GM18499 (cell line): Measurements from ENCODE around the gene CYTH1.

Experiments
- ATAC-seq: cut with Tn5 transposase; IDR thresholded peaks from one replicate; pipeline ENCODE4 v1.9.1; 2021; ENCODE audit warnings: moderate number of reproducible peaks; ENCODE audit not compliant: insufficient read depth, unreplicated experiment

The CYTH1 gene

DNA sequence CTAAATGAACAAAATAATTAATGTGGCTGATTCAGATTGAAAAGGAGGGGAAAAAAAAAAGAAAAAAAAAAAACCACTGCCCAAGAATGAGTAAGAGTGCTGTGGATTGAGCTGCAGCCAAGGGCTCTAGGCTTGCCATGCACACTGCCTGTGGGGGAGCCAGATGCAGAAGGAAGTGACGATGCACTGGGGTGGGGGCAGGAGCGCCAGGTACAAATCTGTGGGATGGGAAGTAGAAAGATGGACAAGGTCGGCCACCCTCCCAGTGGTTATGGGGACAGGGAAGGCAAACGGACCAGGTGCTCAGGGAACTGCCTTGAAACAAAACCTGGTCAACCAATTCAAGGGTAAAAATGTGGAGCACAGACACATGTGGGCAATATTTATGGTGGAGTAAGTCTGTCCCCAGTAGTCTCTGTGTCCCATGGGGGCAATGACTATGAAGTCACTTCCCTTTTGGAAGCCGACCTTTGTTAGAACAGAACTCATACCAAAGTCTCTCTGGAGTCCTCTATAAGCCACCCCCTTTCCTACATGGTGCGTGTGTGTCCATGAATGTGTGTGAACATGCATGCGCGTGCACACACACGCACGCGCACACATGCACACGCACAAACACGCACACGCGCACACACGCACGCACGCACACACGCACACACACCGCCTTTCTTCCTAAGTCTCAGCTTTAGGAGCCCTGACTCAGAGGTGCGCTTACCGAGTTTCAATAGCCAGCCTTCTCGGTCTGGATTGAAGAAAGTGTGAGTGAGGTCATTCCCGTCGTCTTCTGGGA, 84.3 kb downstream of the CYTH1 start:
- no peak for ATAC-seq

- ATAC-seq: no peak
These were observed 85.0 kb downstream of the CYTH1 start for GRCh38 chr17:78697122-78697521.

DNA sequence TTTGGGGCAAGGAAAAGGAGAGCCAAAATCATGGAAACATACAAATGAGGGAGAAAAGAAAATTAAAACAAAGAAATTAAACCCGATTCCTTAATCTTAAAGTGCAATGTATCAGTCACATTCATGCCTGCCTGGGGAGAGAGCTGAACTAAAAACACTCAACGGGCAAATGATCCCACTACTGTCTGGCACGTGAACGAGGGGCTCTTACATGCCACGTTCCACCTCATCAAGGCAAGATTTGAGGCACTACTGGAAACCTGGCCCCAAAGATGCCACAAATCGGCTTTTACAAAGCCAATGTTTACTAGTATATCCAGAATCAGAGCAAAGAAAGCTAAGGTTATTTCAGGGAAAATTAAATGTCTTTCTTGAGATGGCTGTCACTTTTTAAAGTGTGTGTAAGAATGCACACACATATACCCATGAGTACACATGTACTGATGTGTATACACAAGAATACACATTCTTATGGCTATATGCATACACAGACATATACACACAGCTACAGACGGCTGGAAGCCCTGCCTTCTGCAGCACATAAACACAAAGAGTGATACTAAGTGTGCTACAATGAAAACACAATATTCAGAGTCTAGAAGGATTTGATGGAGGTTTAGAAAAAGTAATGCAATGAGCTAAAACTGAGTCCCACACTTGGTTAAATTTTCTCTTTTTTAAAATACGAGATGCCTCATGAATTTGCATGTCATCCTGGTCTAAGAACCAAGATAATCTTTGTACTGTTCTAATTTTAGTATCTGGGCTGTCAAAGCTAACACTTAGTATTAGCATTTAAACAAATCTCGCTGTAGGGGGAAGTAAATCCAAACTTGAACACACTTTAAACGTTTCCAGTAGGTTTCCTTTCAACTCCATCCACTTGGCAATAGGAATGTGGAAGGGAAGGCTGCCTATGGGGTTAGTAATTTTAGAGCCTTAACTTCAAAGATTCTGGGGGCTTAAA, 85.8 kb downstream of the CYTH1 start:
- ATAC-seq: no peak

- no peak for ATAC-seq
These were observed 87.1 kb downstream of the CYTH1 start for GRCh38 chr17:78694805-78695531.

GRCh38 chr17:78693346-78694083, 88.6 kb downstream of the CYTH1 start:
- no peak for ATAC-seq

- no peak for ATAC-seq
These were observed 89.5 kb downstream of the CYTH1 start for GRCh38 chr17:78692460-78693010.

DNA sequence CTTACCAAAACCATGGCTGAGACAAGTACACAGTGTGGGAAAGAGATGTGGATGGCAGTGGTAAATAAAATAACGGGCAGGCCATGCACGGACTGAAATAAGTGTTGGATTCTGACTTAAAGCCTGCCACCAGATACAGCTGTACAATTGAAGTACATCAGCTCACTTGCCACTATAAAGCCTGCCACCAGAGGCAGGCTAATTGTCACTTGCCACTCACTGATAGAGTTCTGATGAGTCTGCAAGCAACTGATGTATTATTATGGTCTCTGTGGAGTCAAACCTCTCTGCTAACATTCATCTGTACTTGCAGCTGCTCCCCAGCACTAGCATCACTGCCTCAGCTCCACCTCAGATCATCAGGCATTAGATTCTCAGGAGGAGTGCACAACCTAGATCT, 93.0 kb downstream of the CYTH1 start:
- no peak for ATAC-seq

DNA sequence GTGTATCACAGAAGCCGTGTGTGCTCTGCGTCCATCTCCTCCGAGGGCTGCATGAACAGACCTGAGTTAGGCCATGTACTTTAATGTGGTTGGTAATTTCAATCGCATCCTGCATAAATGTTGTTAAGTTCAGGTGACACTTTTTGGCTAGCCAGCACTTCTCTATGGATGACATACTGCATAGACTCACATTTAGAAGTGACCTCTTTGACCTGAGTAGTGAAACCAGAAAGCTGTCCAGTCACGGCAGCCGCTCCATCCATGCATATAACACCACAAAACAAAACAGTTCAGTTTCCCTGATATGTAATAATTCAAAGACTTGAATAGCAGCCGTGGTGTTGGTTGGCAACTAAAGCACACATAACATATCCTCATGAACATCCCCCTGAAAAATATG, 94.1 kb downstream of the CYTH1 start:
- ATAC-seq: no peak

DNA sequence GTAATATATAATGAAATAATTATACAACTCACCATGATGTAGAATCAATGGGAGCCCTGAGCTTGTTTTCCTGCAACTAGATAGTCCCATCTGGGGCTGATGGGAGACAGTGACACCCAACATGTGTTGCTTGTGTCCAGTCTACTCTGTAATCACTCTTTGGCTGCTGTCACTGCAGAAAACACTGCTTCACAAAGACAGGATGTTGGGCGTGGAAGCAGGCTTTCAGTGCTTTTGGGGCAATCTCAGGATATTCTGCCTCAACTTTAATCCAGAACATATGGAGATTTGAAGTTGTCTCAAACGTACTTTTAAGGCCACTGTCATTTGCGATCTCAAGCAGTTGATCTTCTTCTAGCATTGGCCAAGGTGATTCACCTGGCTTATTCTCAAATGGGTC, 94.9 kb downstream of the CYTH1 start:
- ATAC-seq: no peak

DNA sequence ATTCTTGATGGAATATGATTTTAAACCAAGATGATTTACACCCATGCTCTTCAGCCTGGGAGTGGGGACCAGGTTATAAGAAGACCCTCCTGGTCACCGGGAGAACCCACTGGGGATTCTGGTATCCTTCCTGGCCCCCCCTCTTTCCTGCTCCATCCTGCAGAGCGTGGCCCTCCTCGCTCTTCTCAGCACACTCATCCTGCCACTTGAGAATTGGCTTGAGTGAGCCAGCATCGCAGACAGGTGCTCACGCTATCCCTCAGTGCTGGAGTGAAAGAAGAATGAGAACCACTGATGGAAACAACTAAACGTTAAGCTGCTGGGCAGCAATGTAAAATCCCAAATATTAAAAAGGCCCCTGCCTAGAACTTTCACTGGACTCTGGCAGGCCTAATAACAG, 98.0 kb downstream of the CYTH1 start:
- ATAC-seq: no peak

DNA sequence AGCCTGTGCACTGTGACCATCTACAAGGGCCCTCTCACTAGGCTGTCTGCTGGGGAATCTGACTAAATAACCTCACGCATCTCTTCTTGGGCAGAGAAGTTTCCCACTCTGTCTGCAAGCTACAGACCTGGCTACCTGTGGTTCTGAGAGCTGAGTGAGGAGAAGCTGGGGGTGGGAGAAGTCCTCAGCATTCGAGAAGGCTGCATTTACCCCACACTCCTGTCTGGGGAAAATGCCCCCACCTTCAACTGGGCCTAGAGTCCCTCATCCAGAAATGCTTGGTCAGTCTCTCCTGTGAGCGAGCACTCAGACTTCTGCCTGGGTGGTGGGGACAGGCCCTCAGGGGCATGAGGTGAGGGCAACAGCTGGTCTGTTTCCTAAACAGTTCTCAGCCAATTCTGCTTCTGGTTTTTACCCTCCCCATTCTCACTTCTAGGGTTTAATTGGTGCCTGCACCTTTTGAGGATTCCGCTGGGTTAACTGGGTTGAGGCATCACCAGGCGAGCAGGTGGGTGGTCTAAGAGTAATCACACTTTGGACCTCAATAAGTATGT, 98.6 kb downstream of the CYTH1 start:
- ATAC-seq: no peak

GRCh38 chr17:78682363-78682762, 99.7 kb downstream of the CYTH1 start:
- ATAC-seq: no peak

DNA sequence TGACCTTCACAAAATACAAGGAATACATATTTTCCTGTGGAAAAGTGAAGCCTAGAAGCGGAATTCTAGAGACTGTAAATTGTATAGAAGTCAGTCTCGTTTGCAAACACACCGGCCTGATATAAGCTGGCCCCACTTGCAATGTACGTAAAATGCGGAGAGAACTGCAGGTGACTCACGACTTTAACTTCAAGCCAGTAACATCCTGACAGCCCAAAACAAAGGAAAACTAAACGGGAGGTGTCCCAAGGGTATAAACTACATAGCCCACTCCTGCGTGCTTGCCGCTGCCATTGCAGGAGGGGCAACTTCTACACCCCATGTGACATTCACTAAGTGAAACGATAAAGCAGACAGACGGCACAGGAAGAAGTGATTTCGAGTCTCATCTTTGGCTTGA, 101.6 kb downstream of the CYTH1 start:
- no peak for ATAC-seq

GRCh38 chr17:78679495-78680395, 102.3 kb downstream of the CYTH1 start:
- no peak for ATAC-seq

- ATAC-seq: no peak
These were observed 103.4 kb downstream of the CYTH1 start for GRCh38 chr17:78678711-78679110.

DNA sequence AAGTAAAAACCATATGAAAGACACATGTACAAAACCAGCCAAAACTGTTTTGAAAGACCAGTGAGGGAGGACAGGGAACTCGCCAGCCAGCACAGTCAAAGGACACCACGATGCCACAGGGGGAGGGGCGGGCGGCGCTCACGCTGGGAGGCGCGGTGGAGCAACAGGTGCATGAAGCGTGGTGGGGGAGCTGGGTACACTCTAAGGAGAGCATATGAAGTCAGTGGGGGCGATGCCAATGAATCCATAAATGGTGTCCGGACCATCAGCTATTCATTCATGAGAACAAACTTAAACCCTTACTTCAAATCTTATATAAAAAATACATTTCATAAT, 103.9 kb downstream of the CYTH1 start:
- no peak for ATAC-seq

DNA sequence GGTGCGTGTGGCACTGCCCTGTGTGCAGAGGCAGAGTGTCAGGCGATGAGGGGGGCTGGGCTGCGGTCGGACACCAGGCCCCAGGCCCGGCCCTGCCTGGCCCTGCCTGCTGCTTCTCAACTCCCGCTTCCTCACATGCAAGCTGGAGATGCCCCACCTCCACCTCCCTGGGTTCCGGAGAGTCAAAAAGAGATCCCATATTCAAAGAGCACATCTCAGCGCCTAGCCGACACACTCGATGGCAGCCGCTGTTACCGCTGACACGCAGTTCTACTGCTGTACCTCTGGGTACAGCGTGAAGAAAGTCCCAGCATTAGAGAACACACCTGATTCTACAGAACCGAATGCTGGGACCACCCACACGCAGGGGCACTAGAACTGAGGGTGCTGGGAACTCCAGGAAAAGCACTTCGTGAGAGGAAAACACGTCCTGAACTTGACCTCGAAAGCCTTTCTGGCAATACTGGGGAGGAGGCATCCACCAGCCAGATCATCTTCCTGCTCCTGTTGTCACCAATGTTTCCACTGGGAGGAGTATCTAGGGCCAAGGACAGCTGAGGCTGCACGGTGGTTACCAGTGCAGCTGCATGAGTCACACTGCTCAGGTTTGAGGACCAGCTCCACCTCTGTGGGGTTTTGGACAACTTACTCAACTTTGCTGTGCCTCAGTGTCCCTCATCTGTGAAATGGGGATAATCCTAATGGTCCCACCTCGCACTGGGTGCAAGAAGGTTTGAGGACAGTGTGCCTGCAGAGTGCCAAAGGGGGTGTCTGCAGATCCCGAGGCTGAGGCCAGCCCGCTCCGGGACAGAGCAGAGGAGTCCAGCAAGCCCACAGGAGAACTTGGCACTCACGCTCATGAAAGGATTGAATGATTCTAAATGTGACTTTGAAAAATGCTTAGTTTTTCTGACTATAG, 104.5 kb downstream of the CYTH1 start:
- no peak for ATAC-seq
